HG02610 (cell line): ENCODE data around the gene DIAPH3.

Source experiments
- ATAC-seq: cut with Tn5 transposase; IDR thresholded peaks from one replicate; pipeline ENCODE4 v1.9.1; 2021; ENCODE audit warnings: mild to moderate bottlenecking, moderate library complexity; ENCODE audit not compliant: unreplicated experiment

The DIAPH3 gene

DNA sequence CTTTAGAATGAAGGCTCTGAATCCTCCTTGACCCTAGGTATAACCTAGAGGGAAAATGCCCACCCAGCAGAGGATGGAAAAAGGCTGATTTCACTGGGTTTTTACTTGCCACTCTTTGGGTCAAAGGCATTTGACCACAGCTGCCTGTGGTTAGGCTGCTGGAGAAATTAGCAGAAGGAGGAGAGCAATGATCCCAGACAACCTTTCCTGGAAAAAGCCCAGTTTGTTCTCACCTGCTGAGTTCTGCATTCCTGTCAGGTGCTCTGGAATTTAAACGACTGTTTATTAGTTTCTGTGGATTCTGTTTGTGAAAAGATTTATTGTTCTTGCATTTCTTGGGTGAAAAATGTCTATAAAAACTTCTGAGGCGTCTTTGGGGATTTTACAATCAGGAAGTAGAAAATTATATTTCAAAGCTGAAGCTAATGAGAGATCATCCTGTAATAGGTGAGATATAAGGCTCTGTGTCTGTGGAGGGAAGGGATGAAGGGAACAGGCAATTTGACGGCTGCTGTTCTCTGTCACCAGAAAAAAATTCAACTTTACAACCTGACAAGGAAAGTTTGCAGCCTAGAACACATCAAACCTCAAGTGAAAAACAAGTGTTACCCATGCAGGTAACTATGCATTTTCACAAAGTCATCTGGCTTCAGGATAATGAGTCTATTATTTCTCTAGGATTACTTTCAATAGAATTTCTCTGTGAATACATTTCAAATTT lies 519.7 kb downstream of the DIAPH3 start:
- ATAC-seq: no peak

DNA sequence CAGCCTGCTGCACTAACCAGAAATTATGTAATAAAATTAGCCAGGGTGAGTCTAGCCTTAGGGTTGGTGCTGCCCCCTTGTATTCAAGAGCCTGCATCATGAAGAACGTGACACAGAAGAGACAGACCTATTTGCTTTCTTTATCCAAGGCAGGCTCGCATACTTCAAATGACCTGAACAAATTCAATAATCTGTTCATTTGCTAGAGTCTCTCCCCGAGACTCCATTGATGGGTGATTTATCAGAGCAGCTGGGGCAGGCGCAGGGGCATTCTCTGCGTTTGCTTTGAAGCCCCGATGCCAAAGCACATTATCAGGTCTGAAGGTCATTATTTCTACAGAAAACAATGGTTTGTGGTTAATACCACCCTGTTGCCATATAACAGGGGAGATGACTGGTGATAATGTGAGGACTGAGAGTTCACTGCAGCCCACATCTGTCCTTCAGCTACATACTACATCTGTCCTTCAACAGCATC lies 520.3 kb downstream of the DIAPH3 start:
- ATAC-seq: no peak

DNA sequence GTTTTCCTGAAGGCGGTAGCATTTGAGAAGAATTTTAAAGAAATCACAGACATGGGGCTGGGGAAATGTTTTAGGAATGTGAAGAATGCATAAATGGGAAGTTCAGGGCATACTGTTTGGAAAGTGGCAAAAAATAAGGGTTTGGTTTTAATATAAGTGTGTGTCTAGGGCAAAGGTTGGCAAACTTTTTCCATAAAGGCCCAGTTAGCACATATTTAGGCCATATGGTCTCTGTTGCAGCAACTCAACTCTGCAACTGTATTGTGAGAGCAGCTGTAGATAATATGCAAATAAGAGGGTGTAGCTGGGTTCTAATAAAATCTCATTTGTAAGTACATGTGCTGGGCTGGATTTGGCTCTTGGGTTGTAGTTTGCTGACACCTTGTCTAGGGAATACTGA lies 521.9 kb downstream of the DIAPH3 start:
- no peak for ATAC-seq

DNA sequence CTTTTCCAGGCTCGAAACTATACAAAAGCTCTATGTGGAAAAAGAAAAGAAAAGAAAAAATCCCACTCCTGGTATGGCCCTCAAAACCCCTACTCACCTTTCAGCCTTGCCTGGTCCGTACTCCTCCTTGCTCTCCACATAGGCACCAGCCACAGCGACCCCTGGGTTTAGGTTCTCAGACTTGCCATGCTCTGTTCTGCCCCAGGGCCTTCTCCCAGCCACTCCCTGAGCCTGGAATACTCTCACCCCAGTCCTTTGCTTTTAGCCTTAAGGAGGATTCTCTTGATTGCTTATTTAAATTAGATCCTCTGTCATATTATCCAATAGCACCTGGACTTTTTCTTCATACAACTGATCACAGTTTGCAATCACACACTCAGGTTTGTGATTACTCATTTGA lies 522.5 kb downstream of the DIAPH3 start:
- no peak for ATAC-seq

DNA sequence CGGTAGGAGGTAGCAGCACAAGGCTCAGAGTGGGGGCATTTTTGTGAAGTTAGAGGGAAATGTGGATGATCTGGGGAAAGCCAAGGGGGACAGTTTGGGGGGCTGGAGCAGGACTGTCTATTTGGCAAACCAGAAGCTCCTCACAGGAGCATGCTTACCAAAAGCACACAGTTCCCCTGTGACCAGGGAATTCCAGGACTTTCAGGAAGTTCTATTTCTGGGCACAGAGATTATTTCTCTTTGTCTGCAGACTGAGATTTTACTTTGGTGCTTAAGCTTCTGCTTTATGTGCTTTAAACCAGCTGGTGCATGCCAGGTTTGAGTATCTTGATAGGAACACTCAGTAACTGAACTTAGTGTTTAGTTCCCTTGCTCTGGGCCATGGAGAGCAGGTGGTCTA lies 525.3 kb downstream of the DIAPH3 start:
- no peak for ATAC-seq

DNA sequence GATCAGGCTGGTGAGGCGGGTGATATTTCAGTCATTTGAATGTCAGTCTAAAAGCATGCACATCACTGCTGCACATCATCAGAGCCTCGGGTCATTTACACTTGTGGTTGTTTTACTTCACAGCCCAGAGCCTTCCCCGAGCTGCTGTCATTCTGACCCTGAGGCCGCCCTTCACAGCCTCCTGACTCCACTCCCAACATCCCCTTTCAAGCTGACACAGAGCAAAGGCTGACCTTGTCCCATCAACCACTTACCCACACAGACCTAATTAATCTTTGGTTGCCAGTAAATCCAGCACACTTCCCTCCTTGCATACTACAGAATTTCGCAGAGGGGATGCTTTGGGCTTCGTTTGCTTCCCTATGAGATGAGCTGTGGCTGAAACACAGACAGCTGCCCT lies 528.1 kb downstream of the DIAPH3 start:
- no peak for ATAC-seq

DNA sequence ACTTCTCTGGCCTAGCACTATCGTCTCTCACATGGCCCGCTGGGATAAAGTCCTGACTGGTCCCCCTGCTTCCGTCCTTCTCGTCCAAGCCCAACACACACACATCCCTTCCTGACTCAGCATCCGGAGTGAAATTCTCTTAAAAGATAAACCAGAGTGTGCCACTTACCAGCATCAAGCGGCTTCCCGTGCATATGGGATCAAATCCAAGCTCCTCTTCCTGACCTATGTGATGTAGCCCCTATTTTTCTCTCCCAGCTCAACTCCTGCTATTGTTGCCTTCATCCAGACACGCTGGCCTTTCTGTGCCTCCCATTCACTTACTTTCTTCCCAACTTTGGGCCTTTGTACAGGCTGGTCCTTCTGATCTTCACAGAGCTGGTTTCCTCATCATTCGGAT lies 530.4 kb downstream of the DIAPH3 start:
- ATAC-seq: no peak

DNA sequence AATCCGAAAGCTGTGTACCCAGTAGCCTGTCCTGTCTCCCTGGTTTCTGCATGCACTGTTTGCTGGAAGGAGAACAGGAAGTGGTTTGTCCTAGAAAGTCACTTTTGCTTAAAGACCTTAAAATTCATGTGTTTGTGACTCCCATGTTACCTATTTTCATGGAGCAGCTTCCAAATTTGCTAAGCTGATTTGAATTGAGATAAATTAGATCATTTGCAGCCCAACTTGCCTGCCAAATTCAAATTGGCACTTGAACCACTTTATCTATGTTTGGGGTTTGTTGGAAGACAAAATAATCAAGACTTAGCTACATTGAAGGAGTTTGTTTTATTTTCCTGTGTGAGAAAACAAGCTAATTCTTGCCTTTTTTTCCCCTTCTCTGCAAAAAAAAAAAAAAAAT lies 532.5 kb downstream of the DIAPH3 start:
- ATAC-seq: no peak

DNA sequence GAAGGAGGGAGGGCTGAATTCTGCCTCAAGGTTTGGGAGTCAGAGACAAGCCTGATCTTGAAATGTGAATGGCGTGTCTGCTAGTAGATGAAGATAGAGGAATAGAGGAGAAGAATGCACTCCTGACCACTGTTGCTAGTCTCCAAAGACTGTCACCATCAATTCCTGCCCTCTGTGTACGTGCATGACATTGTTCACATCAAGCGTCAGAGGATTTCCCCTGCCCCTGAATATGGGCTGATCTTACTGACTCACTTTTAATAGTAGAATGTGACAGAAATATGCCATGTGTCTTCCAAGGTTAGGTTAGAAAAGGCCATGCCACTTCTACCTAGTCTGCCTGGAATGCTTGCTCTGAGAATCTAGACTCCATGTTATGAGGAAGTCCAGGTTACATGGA lies 538.6 kb downstream of the DIAPH3 start:
- ATAC-seq: no peak

DNA sequence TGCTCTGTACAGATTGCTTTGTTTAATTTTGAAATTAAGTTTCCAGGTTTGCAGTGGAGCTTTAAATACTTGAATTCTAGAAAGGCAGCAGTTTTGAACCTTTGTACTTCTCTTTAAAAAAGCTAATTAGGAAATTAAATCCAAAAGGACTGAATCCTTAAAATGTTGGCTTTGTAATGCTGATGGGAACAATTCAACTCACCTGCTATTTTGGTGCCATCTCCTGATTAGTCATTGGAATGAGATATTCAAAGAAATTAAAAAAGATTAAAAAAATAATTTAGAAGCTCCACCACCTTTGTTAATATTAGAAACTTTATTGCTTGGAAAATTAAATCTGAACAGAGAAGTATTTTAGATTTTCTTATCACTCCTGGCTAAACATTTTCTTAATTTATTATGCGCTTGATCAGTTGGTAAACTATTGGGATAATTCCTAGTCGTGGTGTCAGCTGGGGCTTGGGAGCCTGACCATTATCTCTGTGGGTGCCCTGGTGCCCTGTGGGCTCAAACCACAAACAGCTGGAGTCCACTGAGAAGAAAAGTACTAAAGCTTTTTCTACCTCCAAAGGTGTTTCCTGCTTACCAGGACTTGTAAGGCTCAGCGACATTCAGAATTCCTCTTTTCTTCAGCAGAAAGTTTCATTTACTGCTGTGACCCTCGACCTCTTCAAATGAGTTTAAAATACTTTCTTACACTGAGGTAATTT lies 540.4 kb downstream of the DIAPH3 start:
- ATAC-seq: no peak

DNA sequence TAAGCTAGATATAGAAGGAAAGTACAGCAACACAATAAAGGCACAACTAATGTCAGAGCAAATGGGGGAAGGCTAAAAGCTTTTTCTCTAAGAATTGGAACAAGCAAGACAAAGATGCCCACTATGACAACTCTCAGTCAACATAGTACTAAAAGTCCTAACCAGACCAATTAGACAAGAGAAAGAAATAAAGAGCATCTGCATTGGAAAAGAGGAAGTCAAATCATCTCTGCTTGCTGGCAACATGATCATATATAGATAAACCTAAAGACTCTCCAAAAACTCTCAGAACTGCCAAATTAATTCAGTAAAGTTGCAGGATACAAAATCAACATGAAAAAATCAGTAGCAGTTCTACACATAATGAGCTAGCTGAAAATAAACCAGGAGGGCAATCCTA lies 542.0 kb downstream of the DIAPH3 start:
- no peak for ATAC-seq
